ENCODE measurements around the gene REXO1.

DNA sequence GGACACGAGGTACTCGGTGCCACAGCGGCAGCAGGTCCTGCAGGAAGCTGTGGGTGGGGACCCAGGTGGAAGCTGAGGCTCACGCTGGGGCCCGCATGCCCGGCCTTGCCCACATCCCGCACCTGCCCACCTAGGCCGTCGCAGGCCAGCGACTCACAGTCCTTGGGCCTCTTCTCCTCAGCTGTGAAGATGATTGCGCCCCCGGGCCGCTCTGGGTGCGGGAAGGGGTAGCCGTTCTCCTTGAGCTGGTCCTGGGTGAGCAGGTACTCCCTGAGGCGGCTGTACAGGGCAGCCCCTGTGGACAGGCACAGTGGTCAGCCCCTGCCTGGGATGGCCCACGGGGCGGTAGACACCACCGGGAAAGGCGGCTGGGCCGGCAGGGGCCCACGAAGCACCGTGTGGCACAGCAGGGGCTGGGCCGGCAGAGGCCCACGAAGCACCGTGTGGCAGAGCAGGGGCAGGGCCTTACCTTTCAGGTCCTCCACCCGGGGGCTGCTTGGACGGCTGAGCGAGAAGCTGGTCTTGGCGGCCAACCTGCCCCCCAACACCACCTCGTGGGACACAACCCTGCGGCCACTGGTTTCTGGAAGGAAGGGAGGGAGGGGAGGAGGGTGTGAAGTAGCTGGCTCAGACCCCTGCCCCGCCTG lies 29.6 kb downstream of the REXO1 start:
- TF ChIP-seq ZNF695 (CRISPR knock-in tag; IDR thresholded peaks at IDR 0.05) (no peak), ZNF224 (CRISPR knock-in tag; IDR thresholded peaks at IDR 0.05) (no peak), USF2 (CRISPR knock-in tag; IDR thresholded peaks at IDR 0.05) (no peak), MCM2 (IDR thresholded peaks at IDR 0.05; ENCODE audit: low read depth) (no peak), GATAD2B (IDR thresholded peaks at IDR 0.05; ENCODE audit: borderline replicate concordance) (no peak)
- TF ChIP-seq, protein P1, sequence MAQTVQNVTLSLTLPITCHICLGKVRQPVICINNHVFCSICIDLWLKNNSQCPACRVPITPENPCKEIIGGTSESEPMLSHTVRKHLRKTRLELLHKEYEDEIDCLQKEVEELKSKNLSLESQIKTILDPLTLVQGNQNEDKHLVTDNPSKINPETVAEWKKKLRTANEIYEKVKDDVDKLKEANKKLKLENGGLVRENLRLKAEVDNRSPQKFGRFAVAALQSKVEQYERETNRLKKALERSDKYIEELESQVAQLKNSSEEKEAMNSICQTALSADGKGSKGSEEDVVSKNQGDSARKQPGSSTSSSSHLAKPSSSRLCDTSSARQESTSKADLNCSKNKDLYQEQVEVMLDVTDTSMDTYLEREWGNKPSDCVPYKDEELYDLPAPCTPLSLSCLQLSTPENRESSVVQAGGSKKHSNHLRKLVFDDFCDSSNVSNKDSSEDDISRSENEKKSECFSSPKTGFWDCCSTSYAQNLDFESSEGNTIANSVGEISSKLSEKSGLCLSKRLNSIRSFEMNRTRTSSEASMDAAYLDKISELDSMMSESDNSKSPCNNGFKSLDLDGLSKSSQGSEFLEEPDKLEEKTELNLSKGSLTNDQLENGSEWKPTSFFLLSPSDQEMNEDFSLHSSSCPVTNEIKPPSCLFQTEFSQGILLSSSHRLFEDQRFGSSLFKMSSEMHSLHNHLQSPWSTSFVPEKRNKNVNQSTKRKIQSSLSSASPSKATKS (CRISPR knock-in tag; IDR thresholded peaks at IDR 0.05) = no peak
- TF ChIP-seq, protein P2, sequence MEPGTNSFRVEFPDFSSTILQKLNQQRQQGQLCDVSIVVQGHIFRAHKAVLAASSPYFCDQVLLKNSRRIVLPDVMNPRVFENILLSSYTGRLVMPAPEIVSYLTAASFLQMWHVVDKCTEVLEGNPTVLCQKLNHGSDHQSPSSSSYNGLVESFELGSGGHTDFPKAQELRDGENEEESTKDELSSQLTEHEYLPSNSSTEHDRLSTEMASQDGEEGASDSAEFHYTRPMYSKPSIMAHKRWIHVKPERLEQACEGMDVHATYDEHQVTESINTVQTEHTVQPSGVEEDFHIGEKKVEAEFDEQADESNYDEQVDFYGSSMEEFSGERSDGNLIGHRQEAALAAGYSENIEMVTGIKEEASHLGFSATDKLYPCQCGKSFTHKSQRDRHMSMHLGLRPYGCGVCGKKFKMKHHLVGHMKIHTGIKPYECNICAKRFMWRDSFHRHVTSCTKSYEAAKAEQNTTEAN (CRISPR knock-in tag; IDR thresholded peaks at IDR 0.05) = no peak
- TF ChIP-seq, protein P3, sequence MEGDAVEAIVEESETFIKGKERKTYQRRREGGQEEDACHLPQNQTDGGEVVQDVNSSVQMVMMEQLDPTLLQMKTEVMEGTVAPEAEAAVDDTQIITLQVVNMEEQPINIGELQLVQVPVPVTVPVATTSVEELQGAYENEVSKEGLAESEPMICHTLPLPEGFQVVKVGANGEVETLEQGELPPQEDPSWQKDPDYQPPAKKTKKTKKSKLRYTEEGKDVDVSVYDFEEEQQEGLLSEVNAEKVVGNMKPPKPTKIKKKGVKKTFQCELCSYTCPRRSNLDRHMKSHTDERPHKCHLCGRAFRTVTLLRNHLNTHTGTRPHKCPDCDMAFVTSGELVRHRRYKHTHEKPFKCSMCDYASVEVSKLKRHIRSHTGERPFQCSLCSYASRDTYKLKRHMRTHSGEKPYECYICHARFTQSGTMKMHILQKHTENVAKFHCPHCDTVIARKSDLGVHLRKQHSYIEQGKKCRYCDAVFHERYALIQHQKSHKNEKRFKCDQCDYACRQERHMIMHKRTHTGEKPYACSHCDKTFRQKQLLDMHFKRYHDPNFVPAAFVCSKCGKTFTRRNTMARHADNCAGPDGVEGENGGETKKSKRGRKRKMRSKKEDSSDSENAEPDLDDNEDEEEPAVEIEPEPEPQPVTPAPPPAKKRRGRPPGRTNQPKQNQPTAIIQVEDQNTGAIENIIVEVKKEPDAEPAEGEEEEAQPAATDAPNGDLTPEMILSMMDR (IDR thresholded peaks at IDR 0.05 in 2 of 3, conservative IDR thresholded peaks at IDR 0.05 in 1 of 3; ENCODE audit: insufficient read depth in 2 of 3, low read depth in 1 of 3, low read length in 3 of 3) = no peak
- TF ChIP-seq, protein P4, sequence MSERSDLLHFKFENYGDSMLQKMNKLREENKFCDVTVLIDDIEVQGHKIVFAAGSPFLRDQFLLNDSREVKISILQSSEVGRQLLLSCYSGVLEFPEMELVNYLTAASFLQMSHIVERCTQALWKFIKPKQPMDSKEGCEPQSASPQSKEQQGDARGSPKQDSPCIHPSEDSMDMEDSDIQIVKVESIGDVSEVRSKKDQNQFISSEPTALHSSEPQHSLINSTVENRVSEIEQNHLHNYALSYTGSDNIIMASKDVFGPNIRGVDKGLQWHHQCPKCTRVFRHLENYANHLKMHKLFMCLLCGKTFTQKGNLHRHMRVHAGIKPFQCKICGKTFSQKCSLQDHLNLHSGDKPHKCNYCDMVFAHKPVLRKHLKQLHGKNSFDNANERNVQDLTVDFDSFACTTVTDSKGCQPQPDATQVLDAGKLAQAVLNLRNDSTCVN (CRISPR knock-in tag; IDR thresholded peaks at IDR 0.05) = no peak

Measured in K562 (cell line).